ENCODE data around the gene TNFRSF12A.

Gene TNFRSF12A

GRCh38 chr16:2980227-2981176 lies 39.7 kb upstream of the TNFRSF12A start, which contains the start of gene PKMYT1:
PKMYT1 (minus strand) TSS chr16:2980446; CDS start chr16:2979657, 789 bp downstream.
- in situ Hi-C loops (cut with MboI; ENCODE audit: low sequenced_read_pairs, unreplicated experiment) = no loop called here
- peak; percentile 100 for DNase-seq (ENCODE audit: low spot score)
- TF ChIP-seq CTCF (IDR thresholded peaks at IDR 0.05; ENCODE audit: borderline replicate concordance, control extremely low read depth, extremely low read depth, insufficient read depth, missing control alignments) = no peak

DNA sequence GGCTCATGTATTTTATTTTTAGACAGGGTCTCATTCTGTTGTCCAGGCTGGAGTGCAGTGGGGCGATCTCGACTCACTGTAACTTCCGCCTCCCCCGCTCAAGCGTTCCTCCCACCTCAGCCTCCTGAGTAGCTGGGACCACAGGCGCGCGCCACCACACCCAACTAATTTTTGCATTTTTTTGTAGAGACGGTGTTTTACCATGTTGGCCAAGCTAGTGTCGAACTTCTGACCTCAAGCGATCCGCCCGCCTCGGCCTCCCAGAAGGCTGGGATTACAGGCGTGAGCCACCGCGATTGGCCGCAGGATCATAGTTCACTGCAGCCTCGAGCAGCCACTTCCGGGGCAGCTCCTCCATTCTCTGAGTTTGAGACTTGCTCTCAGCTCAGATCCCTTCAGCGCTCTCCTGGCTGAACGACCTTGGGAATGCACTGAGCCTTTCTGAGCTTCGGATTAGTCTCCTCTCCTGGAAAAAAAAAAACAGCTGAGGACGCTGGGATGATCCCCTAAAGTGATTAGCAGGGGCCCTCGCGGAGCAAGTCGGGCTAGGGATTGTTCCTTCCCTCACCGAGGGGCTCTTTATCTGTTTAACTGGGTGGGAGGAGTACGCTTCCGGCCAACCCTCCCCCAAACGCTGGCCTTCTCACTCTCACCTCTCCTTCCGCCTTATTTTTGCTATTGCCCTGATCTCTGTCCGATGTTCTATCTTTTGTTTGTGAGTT lies 38.8 kb upstream of the TNFRSF12A start:
- DNase-seq (ENCODE audit: low spot score) = no peak
- no peak for TF ChIP-seq CTCF (IDR thresholded peaks at IDR 0.05; ENCODE audit: borderline replicate concordance, control extremely low read depth, extremely low read depth, insufficient read depth, missing control alignments)
- in situ Hi-C loops (cut with MboI; ENCODE audit: low sequenced_read_pairs, unreplicated experiment) = no loop called here

- TF ChIP-seq CTCF (IDR thresholded peaks at IDR 0.05; ENCODE audit: borderline replicate concordance, control extremely low read depth, extremely low read depth, insufficient read depth, missing control alignments) = no peak
- no peak for DNase-seq (ENCODE audit: low spot score)
- in situ Hi-C loops (cut with MboI; ENCODE audit: low sequenced_read_pairs, unreplicated experiment) = no loop called here
Measured at GRCh38 chr16:2981899-2982250, 38.3 kb upstream of the TNFRSF12A start.

GRCh38 chr16:2982402-2982801 lies 37.8 kb upstream of the TNFRSF12A start:
- no peak for DNase-seq (ENCODE audit: low spot score)
- in situ Hi-C loops (cut with MboI; ENCODE audit: low sequenced_read_pairs, unreplicated experiment) = no loop called here
- no peak for TF ChIP-seq CTCF (IDR thresholded peaks at IDR 0.05; ENCODE audit: borderline replicate concordance, control extremely low read depth, extremely low read depth, insufficient read depth, missing control alignments)

DNA sequence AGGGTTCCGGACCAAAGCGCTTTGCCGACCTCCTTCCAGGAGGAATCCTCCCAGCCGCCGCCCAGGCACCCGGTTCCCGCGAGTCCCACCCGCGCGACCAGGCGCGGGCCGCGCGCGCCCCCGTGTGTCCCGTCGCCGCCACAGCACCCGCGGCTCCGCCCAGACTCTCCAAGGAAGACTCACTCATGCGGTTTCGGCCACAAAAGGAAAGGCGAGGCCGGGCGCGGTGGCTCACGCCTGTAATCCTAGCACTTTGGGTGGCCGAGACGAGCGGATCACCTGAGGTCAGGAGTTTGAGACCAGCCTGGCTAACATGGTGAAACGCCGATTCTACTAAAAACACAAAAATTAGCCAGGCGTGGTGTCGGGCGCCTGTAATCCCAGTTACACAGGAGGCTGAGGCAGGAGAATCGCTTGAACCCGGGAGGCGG lies 36.4 kb upstream of the TNFRSF12A start:
- DNase-seq (ENCODE audit: low spot score) = peak; percentile 92
- TF ChIP-seq CTCF (IDR thresholded peaks at IDR 0.05; ENCODE audit: borderline replicate concordance, control extremely low read depth, extremely low read depth, insufficient read depth, missing control alignments) = peak; percentile 93
- in situ Hi-C loops (cut with MboI; ENCODE audit: low sequenced_read_pairs, unreplicated experiment) = no loop called here

DNA sequence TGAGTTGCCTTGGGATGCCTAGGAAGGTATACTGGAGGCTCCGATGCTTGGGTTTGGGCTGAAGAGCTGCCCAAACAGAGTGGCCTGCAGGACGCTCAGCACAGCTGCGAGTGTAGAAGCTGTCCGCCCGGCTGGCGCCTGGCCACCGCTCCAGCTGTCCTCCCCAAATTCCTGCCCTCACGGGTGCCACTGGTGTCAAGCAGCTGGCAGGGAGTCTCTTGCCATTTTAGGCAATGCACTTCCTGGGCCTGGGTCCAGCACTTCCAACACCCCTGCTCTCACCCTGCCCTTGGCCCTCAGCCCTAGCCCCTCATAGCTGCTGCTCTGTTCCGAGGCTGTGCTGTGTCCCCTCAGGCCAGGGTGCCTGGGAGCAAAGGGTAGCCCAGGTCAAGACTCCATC lies 34.7 kb upstream of the TNFRSF12A start:
- in situ Hi-C loops (cut with MboI; ENCODE audit: low sequenced_read_pairs, unreplicated experiment) = no loop called here
- TF ChIP-seq CTCF (IDR thresholded peaks at IDR 0.05; ENCODE audit: borderline replicate concordance, control extremely low read depth, extremely low read depth, insufficient read depth, missing control alignments) = no peak
- no peak for DNase-seq (ENCODE audit: low spot score)
